GM10266 (cell line): ENCODE data around the gene PTGIS.

Experiments
- DNase-seq: peaks from one replicate; pipeline ENCODE4 v3.0.0; 2012; ENCODE audit errors: extremely low spot score
- CTCF ChIP-seq: IDR thresholded peaks from 2 replicates; pipeline ENCODE4 v1.5.1; 2012; ENCODE audit warnings: mild to moderate bottlenecking, low read depth; ENCODE audit not compliant: control insufficient read depth, insufficient read depth; ENCODE audit errors: missing control alignments

The PTGIS gene

GRCh38 chr20:49478754-49479689, 88.9 kb downstream of the PTGIS start:
- no peak for TF ChIP-seq CTCF
- no peak for DNase-seq

- TF ChIP-seq CTCF = no peak
- no peak for DNase-seq
These were observed 89.7 kb downstream of the PTGIS start for GRCh38 chr20:49478266-49478665.

- no peak for TF ChIP-seq CTCF
- no peak for DNase-seq
These were observed 90.7 kb downstream of the PTGIS start for GRCh38 chr20:49477200-49477599.

GRCh38 chr20:49476016-49476355, 92.0 kb downstream of the PTGIS start:
- TF ChIP-seq CTCF = no peak
- no peak for DNase-seq

GRCh38 chr20:49475292-49476015, 92.5 kb downstream of the PTGIS start:
- no peak for TF ChIP-seq CTCF
- DNase-seq = no peak

- DNase-seq = no peak
- TF ChIP-seq CTCF = no peak
These were observed 96.5 kb downstream of the PTGIS start for GRCh38 chr20:49471397-49471796.

- TF ChIP-seq CTCF = no peak
- no peak for DNase-seq
These were observed 97.0 kb downstream of the PTGIS start for GRCh38 chr20:49470922-49471321.
